CD4-positive, alpha-beta T cell treated with Interleukin-4 for 4 hours (primary cell): Measurements from ENCODE around the gene ONECUT1.
A peak's percentile ranks its signal among the peaks of the same experiment; 100 is the strongest.

Experiments used
- DNase-seq: peaks from one replicate; pipeline ENCODE4 v3.0.0-alpha.2; 2020

The ONECUT1 gene

GRCh38 chr15:52730594-52730993 lies 59.5 kb downstream of the ONECUT1 start:
- no peak for DNase-seq

- DNase-seq = peak; percentile 75
These were observed 60.0 kb downstream of the ONECUT1 start for GRCh38 chr15:52730173-52730572.

DNA sequence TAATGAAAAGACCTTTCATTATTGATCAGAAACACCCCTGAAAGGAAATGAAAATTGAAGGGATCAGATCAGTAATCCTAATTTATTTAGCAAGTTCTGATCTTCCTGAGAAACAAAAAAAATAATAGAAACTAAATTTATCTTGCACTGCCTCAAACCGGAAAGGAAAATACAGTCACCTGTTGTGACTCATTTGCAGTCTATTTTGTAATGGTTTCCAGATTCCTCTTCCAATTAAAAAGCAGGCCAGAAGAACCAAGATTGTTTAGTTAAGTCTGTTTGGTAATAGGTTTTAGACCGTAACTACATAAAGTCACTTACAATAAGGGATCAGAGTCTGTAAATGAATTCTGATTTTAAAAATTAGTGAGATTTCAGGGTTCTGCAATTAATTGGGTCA lies 61.2 kb downstream of the ONECUT1 start:
- peak; percentile 8 for DNase-seq

- no peak for DNase-seq
These were observed 62.3 kb downstream of the ONECUT1 start for GRCh38 chr15:52727815-52728214.

- DNase-seq = no peak
These were observed 63.9 kb downstream of the ONECUT1 start for GRCh38 chr15:52726195-52726594.

GRCh38 chr15:52718551-52718950 lies 71.6 kb downstream of the ONECUT1 start:
- no peak for DNase-seq

GRCh38 chr15:52717924-52718323 lies 72.2 kb downstream of the ONECUT1 start:
- DNase-seq = no peak

- no peak for DNase-seq
These were observed 72.7 kb downstream of the ONECUT1 start for GRCh38 chr15:52717481-52717880.

DNA sequence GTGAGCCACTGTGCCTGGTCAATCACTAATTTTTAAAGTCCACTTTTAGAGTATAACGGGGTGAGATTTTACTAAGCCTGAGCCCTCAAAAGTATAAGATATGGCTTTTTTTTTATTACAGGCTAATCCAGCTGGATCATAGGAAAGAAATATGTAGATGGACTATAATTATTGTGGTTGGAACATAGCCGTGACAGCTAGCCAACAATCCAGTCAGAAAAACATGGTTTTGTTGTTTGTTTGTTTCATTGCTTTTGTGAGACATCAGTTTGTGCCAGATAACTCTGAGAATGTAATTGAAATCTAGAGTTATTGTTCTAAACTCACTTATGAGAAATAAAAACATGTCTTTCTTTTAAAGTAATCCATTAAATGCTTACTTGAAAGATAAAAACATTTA lies 73.6 kb downstream of the ONECUT1 start:
- DNase-seq = no peak

DNA sequence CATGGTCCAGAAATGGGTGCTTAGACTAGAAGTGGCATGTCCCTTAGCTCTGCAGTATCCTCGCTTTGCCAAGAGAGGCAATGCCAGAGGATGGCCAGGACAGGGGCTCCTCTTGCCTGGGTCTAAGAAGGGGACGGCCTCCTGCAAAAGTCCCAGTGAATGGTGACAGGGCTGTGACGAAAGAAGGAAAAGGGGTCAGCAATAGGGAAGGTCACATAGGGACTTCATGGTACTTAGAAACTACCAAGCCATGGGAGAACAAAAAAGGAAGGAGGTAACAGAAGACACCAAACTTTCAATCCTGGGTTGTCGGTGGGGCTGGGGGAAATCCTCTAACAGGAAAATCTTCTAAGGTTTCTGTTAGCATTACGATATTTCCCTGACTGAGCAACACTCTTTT lies 74.7 kb downstream of the ONECUT1 start:
- no peak for DNase-seq

- no peak for DNase-seq
These were observed 75.2 kb downstream of the ONECUT1 start for GRCh38 chr15:52714968-52715367.

DNA sequence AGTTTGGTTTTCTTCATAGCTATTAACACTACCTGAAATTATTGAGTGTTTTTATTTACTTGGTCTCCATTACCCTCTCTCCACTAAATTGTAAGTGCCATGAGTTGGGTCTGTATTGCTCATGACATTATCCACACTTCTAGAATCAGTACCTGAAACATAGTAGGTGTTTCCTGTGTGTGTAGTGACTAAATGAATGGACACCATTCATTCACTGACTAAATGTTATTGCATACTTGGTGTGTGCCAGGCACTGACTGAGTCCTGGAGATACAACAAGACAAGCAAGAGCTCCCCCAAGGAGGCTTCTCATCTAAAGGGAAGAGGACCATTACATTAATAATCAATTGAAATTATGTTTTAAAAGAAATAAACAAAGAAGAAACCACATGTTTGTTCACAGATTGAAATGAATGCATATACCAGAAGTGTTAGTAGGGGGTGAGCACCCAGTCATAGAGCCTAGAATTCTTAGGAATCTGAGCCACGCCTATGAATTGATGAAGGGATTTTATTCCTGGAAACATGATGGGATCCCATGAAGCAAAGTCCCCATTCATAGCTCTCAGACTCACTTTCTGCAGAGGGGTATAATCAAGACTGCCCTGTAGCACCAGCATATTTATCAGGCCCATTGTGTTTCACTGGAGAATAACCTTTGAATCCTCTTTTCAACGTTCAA lies 79.3 kb downstream of the ONECUT1 start:
- no peak for DNase-seq

DNA sequence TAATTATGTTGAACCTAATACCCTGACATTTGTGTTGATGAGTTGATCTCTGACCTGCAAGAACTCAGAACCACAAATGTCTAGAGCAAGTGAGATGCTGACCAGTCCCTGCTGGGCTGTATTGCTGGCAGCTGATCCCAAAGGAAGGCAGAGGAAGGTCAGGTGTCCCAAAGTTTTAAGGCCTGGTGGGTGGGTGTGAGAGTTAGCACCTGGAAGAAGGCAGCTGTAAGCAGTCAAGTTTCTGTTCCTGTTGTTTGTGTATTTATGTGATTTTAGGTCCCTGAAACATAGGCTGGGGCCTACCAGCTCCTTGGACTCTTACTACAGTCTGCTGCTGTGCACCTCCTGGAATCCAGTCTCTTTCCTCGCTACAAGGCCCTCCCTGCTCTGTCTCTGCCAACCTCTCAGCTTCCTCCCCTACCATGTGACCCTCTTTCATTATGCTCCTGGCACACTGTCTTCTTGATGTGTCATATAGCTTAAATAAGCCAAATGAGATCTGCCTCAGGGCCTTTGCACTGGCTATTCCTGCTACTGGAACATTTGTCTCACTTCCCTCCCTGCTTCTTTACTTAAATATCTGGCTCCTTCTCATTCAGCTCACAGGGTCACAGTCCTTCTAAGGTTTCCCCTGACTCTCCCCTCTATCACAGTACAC lies 80.0 kb downstream of the ONECUT1 start:
- no peak for DNase-seq

- DNase-seq = no peak
These were observed 80.8 kb downstream of the ONECUT1 start for GRCh38 chr15:52709187-52709981.
